ENCODE data around the gene VAV1.
"Not testable (repeated sequence)": the region's sequence is repeated elsewhere in the genome, so short reads cannot be mapped to it uniquely, and the experiment has no call there.

VAV1 gene

GRCh38 chr19:6796278-6796677 is 23.8 kb downstream of the VAV1 start:
- DNase-seq (ENCODE audit: low read depth): no peak
- TF ChIP-seq POLR2A (IDR thresholded peaks at IDR 0.05; ENCODE audit: extremely low read depth, insufficient read length) (no peak), MAX (IDR thresholded peaks at IDR 0.05; ENCODE audit: low read depth, low read length) (no peak), MYC (IDR thresholded peaks at IDR 0.05; ENCODE audit: low read depth, low read length) (no peak), CTCF (IDR thresholded peaks at IDR 0.05; ENCODE audit: low read depth, low read length) (no peak)

GRCh38 chr19:6797646-6798045 is 25.1 kb downstream of the VAV1 start:
- no peak for TF ChIP-seq POLR2A (IDR thresholded peaks at IDR 0.05; ENCODE audit: extremely low read depth, insufficient read length)
- no peak overlapping the region for H3K4me3 ChIP-seq (ENCODE audit: low read depth, low read length)
- DNase-seq (ENCODE audit: low read depth): peak; percentile 41

More at GRCh38 chr19:6796278-6796677, 23.8 kb downstream of the VAV1 start:
- H3K4me3 ChIP-seq (ENCODE audit: low read depth, low read length): no peak overlapping the region

DNA sequence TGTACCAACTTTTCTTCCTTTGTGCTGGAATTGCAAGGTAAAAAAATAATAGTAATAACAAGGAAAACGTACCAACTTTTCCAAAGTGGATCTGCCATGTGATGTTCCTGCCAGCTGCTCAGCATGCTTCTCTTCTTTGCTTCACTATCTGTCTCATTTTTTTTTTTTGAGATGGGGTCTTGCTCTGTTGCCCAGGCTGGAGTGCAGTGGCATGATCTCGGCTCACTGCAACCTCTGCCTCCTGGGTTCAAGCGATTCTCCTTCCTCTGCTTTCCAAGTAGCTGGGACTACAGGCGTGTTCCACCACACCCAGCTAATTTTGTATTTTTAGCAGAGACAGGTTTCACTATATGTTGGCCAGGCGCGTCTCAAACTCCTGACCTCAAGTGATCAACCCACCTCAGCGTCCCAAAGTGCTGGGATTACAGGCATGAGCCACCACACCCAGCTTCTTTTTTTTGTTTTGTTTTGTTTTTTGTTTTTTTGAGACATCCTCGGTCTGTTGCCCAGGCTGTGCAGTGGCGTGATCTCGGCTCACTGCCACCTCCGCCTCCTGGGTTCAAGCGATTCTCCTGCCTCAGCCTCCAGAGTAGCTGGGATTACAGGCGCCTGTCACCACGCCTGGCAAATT is 27.8 kb downstream of the VAV1 start:
- not testable (repeated sequence) for DNase-seq (ENCODE audit: low read depth); H3K4me3 ChIP-seq (ENCODE audit: low read depth, low read length)

- TF ChIP-seq MYC (IDR thresholded peaks at IDR 0.05; ENCODE audit: low read depth, low read length) (no peak), CTCF (IDR thresholded peaks at IDR 0.05; ENCODE audit: low read depth, low read length) (no peak), POLR2A (IDR thresholded peaks at IDR 0.05; ENCODE audit: extremely low read depth, insufficient read length) (no peak), MAX (IDR thresholded peaks at IDR 0.05; ENCODE audit: low read depth, low read length) (no peak)
- no peak for DNase-seq (ENCODE audit: low read depth)
- H3K4me3 ChIP-seq (ENCODE audit: low read depth, low read length): peak overlapping the region; percentile 59
These were observed 28.5 kb downstream of the VAV1 start for GRCh38 chr19:6800991-6801484.

GRCh38 chr19:6801485-6802086 is 29.1 kb downstream of the VAV1 start:
- TF ChIP-seq CTCF (IDR thresholded peaks at IDR 0.05; ENCODE audit: low read depth, low read length): no peak
- peak; percentile 20 for TF ChIP-seq POLR2A (IDR thresholded peaks at IDR 0.05; ENCODE audit: extremely low read depth, insufficient read length)
- peak; percentile 43; the same call in 1 of the 2 replicates for TF ChIP-seq MYC (IDR thresholded peaks at IDR 0.05; ENCODE audit: low read depth, low read length)
- TF ChIP-seq MAX (IDR thresholded peaks at IDR 0.05; ENCODE audit: low read depth, low read length): peak; percentile 27; the same call in 1 of the 2 replicates
- peak overlapping the region; percentile 59 for H3K4me3 ChIP-seq (ENCODE audit: low read depth, low read length)
- peak; percentile 93 for DNase-seq (ENCODE audit: low read depth)

GRCh38 chr19:6802336-6803035 is 30.0 kb downstream of the VAV1 start:
- peak; percentile 68 for TF ChIP-seq MYC (IDR thresholded peaks at IDR 0.05; ENCODE audit: low read depth, low read length)
- peak; percentile 87 for TF ChIP-seq MAX (IDR thresholded peaks at IDR 0.05; ENCODE audit: low read depth, low read length)
- no peak for TF ChIP-seq POLR2A (IDR thresholded peaks at IDR 0.05; ENCODE audit: extremely low read depth, insufficient read length)
- TF ChIP-seq CTCF (IDR thresholded peaks at IDR 0.05; ENCODE audit: low read depth, low read length): peak; percentile 16
- H3K4me3 ChIP-seq (ENCODE audit: low read depth, low read length): peak overlapping the region; percentile 38
- peak; percentile 94 for DNase-seq (ENCODE audit: low read depth)
